HG02852 (cell line): ENCODE measurements around the gene SNTN.
A peak's percentile ranks its signal among the peaks of the same experiment; 100 is the strongest.

ENCODE experiments used
- ATAC-seq: cut with Tn5 transposase; IDR thresholded peaks from one replicate; pipeline ENCODE4 v1.9.1; 2021; ENCODE audit warnings: mild to moderate bottlenecking, moderate library complexity; ENCODE audit not compliant: unreplicated experiment

SNTN gene

GRCh38 chr3:63673111-63673510 is 20.6 kb downstream of the SNTN start:
- ATAC-seq = no peak

- no peak for ATAC-seq
Measured at GRCh38 chr3:63674586-63674985, 22.1 kb downstream of the SNTN start.

- ATAC-seq = no peak
Measured at GRCh38 chr3:63679186-63679585, 26.7 kb downstream of the SNTN start.

- no peak for ATAC-seq
Measured at GRCh38 chr3:63684081-63684480, 31.6 kb downstream of the SNTN start.

- no peak for ATAC-seq
Measured at GRCh38 chr3:63685340-63685739, 32.9 kb downstream of the SNTN start.

- ATAC-seq = peak; percentile 41
Measured at GRCh38 chr3:63687278-63688225, 35.1 kb downstream of the SNTN start.

- no peak for ATAC-seq
Measured at GRCh38 chr3:63689285-63689684, 36.8 kb downstream of the SNTN start.

GRCh38 chr3:63693351-63693750 is 40.9 kb downstream of the SNTN start:
- no peak for ATAC-seq

- ATAC-seq = no peak
Measured at GRCh38 chr3:63705092-63705645, 52.7 kb downstream of the SNTN start.

- no peak for ATAC-seq
Measured at GRCh38 chr3:63706321-63707085, 54.0 kb downstream of the SNTN start.

GRCh38 chr3:63707731-63708130 is 55.3 kb downstream of the SNTN start:
- ATAC-seq = no peak

- ATAC-seq = no peak
Measured at GRCh38 chr3:63709576-63709975, 57.1 kb downstream of the SNTN start.
